Panc1 (cell line): ENCODE data around the gene PCGF5. TPM values are rescaled to one million over a fixed set of nuclear protein-coding genes. Genes with fewer than 3 reads are reported as not detected.

Source experiments
- ATAC-seq: fragments of 200-7000 bp; cut with Tn5 transposase; 2 replicates; pipeline ENCODE4 v1.9.1; 2020; ENCODE audit warnings: mild to moderate bottlenecking, moderate library complexity
- BruUV-seq: library from RNA; stranded (reverse); fragments of 400-500 nt; replicated peaks from 2 replicates; lab custom pipeline; 2021; lab: Mats Ljungman, UMichigan
- CTCF ChIA-PET: fragments of 300-600 bp; sonication (Branson Sonifier 250); formaldehyde crosslinking; loops from one replicate; lab custom pipeline; 2022; ENCODE audit warnings: antibody characterized with exemption; lab: Charles Lee
- POLR2A ChIA-PET: fragments of 300-600 bp; sonication (Branson Sonifier 250); formaldehyde crosslinking; loops from one replicate; lab custom pipeline; 2022; ENCODE audit warnings: antibody characterized with exemption; lab: Charles Lee
- DNase-seq: peaks from one replicate; pipeline ENCODE4 v3.0.0-alpha.2; 2010; ENCODE audit warnings: low read depth, low spot score
- H3K27ac ChIP-seq: 2 replicates; pipeline ENCODE4 v1.5.1; 2011; ENCODE audit warnings: mild to moderate bottlenecking, low read length, inconsistent platforms
- H3K27me3 ChIP-seq: fragments of 200-500 bp; sonication (Bioruptor generic); 2 replicates; pipeline ENCODE4 v1.6.0; 2014; ENCODE audit warnings: low read length, inconsistent platforms; ENCODE audit not compliant: control insufficient read depth, insufficient read depth
- H3K36me3 ChIP-seq: fragments of 200-500 bp; sonication (Bioruptor generic); 2 replicates; pipeline ENCODE4 v1.5.1; 2014; ENCODE audit warnings: inconsistent platforms, mild to moderate bottlenecking, low read length, moderate library complexity; ENCODE audit not compliant: control insufficient read depth, insufficient read depth
- H3K4me1 ChIP-seq: 2 replicates; pipeline ENCODE4 v1.5.1; 2011; ENCODE audit warnings: inconsistent platforms, mild to moderate bottlenecking, low read length, moderate library complexity; ENCODE audit not compliant: control insufficient read depth, insufficient read depth
- H3K4me3 ChIP-seq, 2 experiments: 2 replicates each; pipeline ENCODE4 v1.5.1; 2011 to 2012; ENCODE audit warnings: low read depth in 2 of 2, low read length in 2 of 2, mild to moderate bottlenecking in 2 of 2, inconsistent platforms in 1 of 2, moderate library complexity in 1 of 2
- H3K9me3 ChIP-seq: fragments of 200-500 bp; sonication (Bioruptor generic); 2 replicates; pipeline ENCODE4 v1.5.1; 2014; ENCODE audit warnings: low read depth, mild to moderate bottlenecking, inconsistent platforms, low read length, moderate library complexity; ENCODE audit not compliant: control insufficient read depth, insufficient read depth
- POLR2AphosphoS5 ChIP-seq: IDR thresholded peaks from 2 replicates; pipeline ENCODE4 v1.6.1; 2012; ENCODE audit warnings: mild to moderate bottlenecking, low read depth, low read length, moderate library complexity
- SIN3A ChIP-seq: IDR thresholded peaks from 2 replicates; pipeline ENCODE4 v1.6.1; 2012; ENCODE audit warnings: low read depth, mild to moderate bottlenecking, low read length, moderate library complexity, borderline replicate concordance; ENCODE audit not compliant: insufficient read depth
- TCF7L2 ChIP-seq: IDR thresholded peaks from 2 replicates; pipeline ENCODE4 v1.6.1; 2011; ENCODE audit warnings: mild to moderate bottlenecking, low read depth, low read length, inconsistent platforms
- in situ Hi-C: cut with HindIII; loops from 2 replicates; pipeline ENCODE4 v1.10.0; 2016; ENCODE audit warnings: low sequenced_read_pairs, low pct_unique_long_range_greater_than_20kb
- intact Hi-C: fragments of 100-400 bp; cut with micrococcal nuclease; formaldehyde crosslinking; loops from one replicate; pipeline ENCODE4 v1.10.0; 2022; ENCODE audit not compliant: unreplicated experiment
- total RNA-seq: library from RNA; stranded (reverse); gene quantifications from one replicate; pipeline ENCODE4 v1.2.1, GENCODE V29; 2021; ENCODE audit not compliant: unreplicated experiment
- TF ChIP-seq, protein P1 (sequence below): fragments of 450-650 bp; IDR thresholded peaks from 2 replicates; pipeline ENCODE4 v1.5.1; 2017; ENCODE audit warnings: mild to moderate bottlenecking
- TF ChIP-seq, protein P2 (sequence below), 2 experiments: IDR thresholded peaks; 2 replicates each; pipeline ENCODE4 v1.6.1; 2011 to 2012; ENCODE audit warnings: low read depth in 2 of 2, control low read depth in 1 of 2, low read length in 1 of 2, mild to moderate bottlenecking in 1 of 2, moderate library complexity in 1 of 2; ENCODE audit not compliant: insufficient read depth in 1 of 2

Gene PCGF5
- total RNA-seq, 1 experiment from 2014 or later = 23.3 TPM

DNA sequence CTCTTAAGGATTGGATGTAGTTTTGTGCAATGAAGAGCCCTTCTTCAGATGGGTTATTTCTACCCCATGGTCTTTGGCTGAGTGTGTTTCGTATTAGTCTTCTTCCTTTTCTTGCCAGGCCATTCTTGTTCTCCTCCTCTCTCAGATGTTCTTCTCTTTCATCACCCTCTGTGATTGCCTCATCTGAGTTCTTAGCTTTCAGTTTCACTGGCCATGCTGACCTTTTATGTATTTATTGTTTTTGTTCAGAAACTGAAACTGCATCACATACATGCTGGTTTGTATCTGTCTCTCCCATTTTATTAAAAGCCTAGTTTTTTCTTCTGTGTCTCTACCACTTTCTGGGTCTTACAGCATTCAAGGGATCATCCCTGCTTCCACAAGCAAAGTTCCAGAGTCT, 21.7 kb upstream of the PCGF5 start:
- no peak overlapping the region for H3K4me3 ChIP-seq
- peaks cover 3% of the 10 kb centered on the region; the same call in 1 of the 2 replicates for H3K27me3 ChIP-seq
- H3K27ac ChIP-seq = no peak overlapping the region
- POLR2A ChIA-PET = no interaction called here
- CTCF ChIA-PET = no interaction called here
- ATAC-seq (no peak), DNase-seq (no peak)
- BruUV-seq = no TSS peak
- TF ChIP-seq, protein P1, sequence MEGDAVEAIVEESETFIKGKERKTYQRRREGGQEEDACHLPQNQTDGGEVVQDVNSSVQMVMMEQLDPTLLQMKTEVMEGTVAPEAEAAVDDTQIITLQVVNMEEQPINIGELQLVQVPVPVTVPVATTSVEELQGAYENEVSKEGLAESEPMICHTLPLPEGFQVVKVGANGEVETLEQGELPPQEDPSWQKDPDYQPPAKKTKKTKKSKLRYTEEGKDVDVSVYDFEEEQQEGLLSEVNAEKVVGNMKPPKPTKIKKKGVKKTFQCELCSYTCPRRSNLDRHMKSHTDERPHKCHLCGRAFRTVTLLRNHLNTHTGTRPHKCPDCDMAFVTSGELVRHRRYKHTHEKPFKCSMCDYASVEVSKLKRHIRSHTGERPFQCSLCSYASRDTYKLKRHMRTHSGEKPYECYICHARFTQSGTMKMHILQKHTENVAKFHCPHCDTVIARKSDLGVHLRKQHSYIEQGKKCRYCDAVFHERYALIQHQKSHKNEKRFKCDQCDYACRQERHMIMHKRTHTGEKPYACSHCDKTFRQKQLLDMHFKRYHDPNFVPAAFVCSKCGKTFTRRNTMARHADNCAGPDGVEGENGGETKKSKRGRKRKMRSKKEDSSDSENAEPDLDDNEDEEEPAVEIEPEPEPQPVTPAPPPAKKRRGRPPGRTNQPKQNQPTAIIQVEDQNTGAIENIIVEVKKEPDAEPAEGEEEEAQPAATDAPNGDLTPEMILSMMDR = no peak
- TF ChIP-seq, protein P2, sequence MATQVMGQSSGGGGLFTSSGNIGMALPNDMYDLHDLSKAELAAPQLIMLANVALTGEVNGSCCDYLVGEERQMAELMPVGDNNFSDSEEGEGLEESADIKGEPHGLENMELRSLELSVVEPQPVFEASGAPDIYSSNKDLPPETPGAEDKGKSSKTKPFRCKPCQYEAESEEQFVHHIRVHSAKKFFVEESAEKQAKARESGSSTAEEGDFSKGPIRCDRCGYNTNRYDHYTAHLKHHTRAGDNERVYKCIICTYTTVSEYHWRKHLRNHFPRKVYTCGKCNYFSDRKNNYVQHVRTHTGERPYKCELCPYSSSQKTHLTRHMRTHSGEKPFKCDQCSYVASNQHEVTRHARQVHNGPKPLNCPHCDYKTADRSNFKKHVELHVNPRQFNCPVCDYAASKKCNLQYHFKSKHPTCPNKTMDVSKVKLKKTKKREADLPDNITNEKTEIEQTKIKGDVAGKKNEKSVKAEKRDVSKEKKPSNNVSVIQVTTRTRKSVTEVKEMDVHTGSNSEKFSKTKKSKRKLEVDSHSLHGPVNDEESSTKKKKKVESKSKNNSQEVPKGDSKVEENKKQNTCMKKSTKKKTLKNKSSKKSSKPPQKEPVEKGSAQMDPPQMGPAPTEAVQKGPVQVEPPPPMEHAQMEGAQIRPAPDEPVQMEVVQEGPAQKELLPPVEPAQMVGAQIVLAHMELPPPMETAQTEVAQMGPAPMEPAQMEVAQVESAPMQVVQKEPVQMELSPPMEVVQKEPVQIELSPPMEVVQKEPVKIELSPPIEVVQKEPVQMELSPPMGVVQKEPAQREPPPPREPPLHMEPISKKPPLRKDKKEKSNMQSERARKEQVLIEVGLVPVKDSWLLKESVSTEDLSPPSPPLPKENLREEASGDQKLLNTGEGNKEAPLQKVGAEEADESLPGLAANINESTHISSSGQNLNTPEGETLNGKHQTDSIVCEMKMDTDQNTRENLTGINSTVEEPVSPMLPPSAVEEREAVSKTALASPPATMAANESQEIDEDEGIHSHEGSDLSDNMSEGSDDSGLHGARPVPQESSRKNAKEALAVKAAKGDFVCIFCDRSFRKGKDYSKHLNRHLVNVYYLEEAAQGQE (IDR thresholded peaks at IDR 0.05; ENCODE audit: insufficient read depth in 1 of 2, low read depth in 2 of 2, low read length in 1 of 2) = no peak
- TF ChIP-seq POLR2AphosphoS5 (no peak), SIN3A (no peak), TCF7L2 (no peak)
- H3K4me1 ChIP-seq = no peaks in the 10 kb centered on the region
- in situ Hi-C loops = no loop called here
- no peaks in the 10 kb centered on the region for H3K9me3 ChIP-seq
- no peaks in the 10 kb centered on the region for H3K36me3 ChIP-seq
- intact Hi-C loops = no loop called here

DNA sequence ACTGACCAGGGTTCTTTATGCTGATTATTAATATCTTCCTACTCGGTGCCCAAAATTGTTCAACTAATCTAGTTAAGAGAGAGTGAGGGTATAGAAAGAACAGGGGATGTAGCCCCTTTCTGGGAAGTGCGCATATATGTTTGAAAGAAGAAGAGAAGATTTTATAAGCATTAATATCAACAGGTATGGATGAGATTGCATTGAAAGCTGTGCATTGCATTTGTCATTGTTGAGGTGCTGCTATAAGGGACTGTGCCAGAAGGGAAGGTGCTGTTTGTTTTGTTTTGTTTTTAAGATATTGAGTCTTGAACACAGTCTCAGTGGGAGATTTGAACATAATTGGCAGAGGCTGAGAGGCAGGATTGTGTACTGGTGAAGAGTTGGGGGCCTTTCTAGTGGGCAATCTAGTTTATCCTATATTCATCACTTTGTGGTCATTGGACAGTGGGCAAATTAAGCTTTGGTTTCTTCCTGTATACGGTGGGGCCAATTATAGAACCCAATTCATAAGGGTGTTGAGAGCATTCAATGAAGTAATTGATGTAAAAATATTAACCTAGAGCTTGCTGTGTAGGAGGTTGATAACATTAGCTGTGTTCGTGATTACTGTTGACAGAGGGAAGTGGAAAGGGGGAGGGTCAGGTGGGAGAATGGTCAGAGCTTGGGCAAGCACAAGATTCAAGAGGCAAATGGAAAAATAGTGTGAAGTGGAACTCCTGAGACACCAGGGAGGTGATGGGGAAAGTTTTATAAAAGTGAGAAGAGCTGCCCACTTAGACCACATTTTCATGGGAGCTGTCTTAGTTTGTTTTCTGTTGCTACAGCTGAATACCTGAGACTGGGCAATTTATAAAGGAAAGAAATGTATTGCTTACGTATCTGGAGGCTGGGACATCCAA, 19.9 kb upstream of the PCGF5 start:
- in situ Hi-C loops = no loop called here
- no peaks in the 10 kb centered on the region for H3K9me3 ChIP-seq
- CTCF ChIA-PET = no interaction called here

More for the DNA sequence above, 19.9 kb upstream of the PCGF5 start:
- intact Hi-C loops = no loop called here
- BruUV-seq = no TSS peak
- H3K4me3 ChIP-seq = no peak overlapping the region
- DNase-seq = no peak
- no peak overlapping the region for H3K27ac ChIP-seq
- H3K27me3 ChIP-seq = peaks cover 9% of the 10 kb centered on the region; the same call in 1 of the 2 replicates
- no peak for ATAC-seq
- no peaks in the 10 kb centered on the region for H3K36me3 ChIP-seq
- TF ChIP-seq, protein P1 = no peak
- TF ChIP-seq TCF7L2 (no peak), SIN3A (no peak), POLR2AphosphoS5 (no peak)
- TF ChIP-seq, protein P2 (IDR thresholded peaks at IDR 0.05; ENCODE audit: insufficient read depth in 1 of 2, low read depth in 2 of 2, low read length in 1 of 2) = no peak
- H3K4me1 ChIP-seq = no peaks in the 10 kb centered on the region
- POLR2A ChIA-PET = no interaction called here
